IMR-90 (cell line): Measurements from ENCODE around the gene PRPSAP1. TPM values are rescaled to one million over a fixed set of nuclear protein-coding genes. Genes with fewer than 3 reads are reported as not detected.
A peak's percentile ranks its signal among the peaks of the same experiment; 100 is the strongest.

Experiments used
- ATAC-seq: fragments of 200-7000 bp; cut with Tn5 transposase; 2 replicates; pipeline ENCODE4 v1.9.1; 2020; ENCODE audit warnings: low read depth, mild to moderate bottlenecking, moderate library complexity
- BruUV-seq: library from RNA; stranded (reverse); fragments of 400-500 nt; replicated peaks from 2 replicates; lab custom pipeline; 2021; lab: Mats Ljungman, UMichigan
- CTCF ChIA-PET: fragments of 300-600 bp; formaldehyde crosslinking; extraction: SDS; loops from one replicate; lab custom pipeline; 2021; ENCODE audit warnings: antibody characterized with exemption; lab: Yijun Ruan, JAX
- POLR2A ChIA-PET: fragments of 300-600 bp; sonication (Branson Sonifier 250); formaldehyde crosslinking; loops from one replicate; lab custom pipeline; 2022; ENCODE audit warnings: antibody characterized with exemption; ENCODE audit not compliant: unreplicated experiment; lab: Charles Lee
- DNase-seq: peaks from one replicate; pipeline ENCODE4 v3.0.0; 2013
- H2AFZ ChIP-seq: replicated peaks from 2 replicates; pipeline ENCODE3; 2013; ENCODE audit warnings: low read length, mild to moderate bottlenecking; ENCODE audit not compliant: poor library complexity
- H2AK5ac ChIP-seq: 2 replicates; pipeline ENCODE4 v1.6.1; 2013; ENCODE audit warnings: low read depth, low read length, inconsistent platforms
- H2AK9ac ChIP-seq: replicated peaks from 2 replicates; pipeline ENCODE3; 2013; ENCODE audit warnings: mild to moderate bottlenecking, low read depth, low read length, moderate library complexity; ENCODE audit not compliant: poor library complexity
- H2BK120ac ChIP-seq: 2 replicates; pipeline ENCODE4 v1.6.1; 2013; ENCODE audit warnings: low read depth, low read length, inconsistent platforms
- H2BK15ac ChIP-seq: 3 replicates; pipeline ENCODE4 v1.6.1; 2013; ENCODE audit warnings: low read depth, low read length, inconsistent platforms
- H2BK20ac ChIP-seq: 2 replicates; pipeline ENCODE4 v1.6.1; 2013; ENCODE audit warnings: low read depth, mild to moderate bottlenecking, inconsistent platforms, low read length, moderate library complexity
- H2BK5ac ChIP-seq: 2 replicates; pipeline ENCODE4 v1.6.1; 2013; ENCODE audit warnings: mild to moderate bottlenecking, low read depth, low read length, inconsistent platforms; ENCODE audit not compliant: poor library complexity, severe bottlenecking
- H3K14ac ChIP-seq: replicated peaks from 2 replicates; pipeline ENCODE4 v1.6.1; 2013; ENCODE audit warnings: low read depth, low read length, inconsistent platforms
- H3K18ac ChIP-seq: 2 replicates; pipeline ENCODE4 v1.6.1; 2013; ENCODE audit warnings: low read depth, low read length, control low read depth
- H3K23ac ChIP-seq: 2 replicates; pipeline ENCODE4 v1.6.1; 2013; ENCODE audit warnings: low read depth, low read length, inconsistent platforms
- H3K27ac ChIP-seq: 2 replicates; pipeline ENCODE4 v1.5.1; 2013; ENCODE audit warnings: mild to moderate bottlenecking, control low read depth, low read length; ENCODE audit not compliant: insufficient read depth
- H3K27me3 ChIP-seq: 2 replicates; pipeline ENCODE4 v1.6.1; 2013; ENCODE audit warnings: low read length; ENCODE audit not compliant: control insufficient read depth, insufficient read depth
- H3K36me3 ChIP-seq: 2 replicates; pipeline ENCODE4 v1.6.1; 2013; ENCODE audit warnings: low read length, mixed read lengths; ENCODE audit not compliant: control insufficient read depth, insufficient read depth
- H3K4ac ChIP-seq: 2 replicates; pipeline ENCODE4 v1.6.1; 2013; ENCODE audit warnings: low read depth, low read length, inconsistent platforms
- H3K4me1 ChIP-seq: 2 replicates; pipeline ENCODE4 v1.6.1; 2013; ENCODE audit warnings: low read length, mixed read lengths; ENCODE audit not compliant: control insufficient read depth, insufficient read depth
- H3K4me2 ChIP-seq: 2 replicates; pipeline ENCODE4 v1.6.1; 2013; ENCODE audit warnings: low read depth, mild to moderate bottlenecking, control low read depth, low read length, moderate library complexity
- H3K4me3 ChIP-seq: 2 replicates; pipeline ENCODE4 v1.5.1; 2013; ENCODE audit warnings: low read depth, mild to moderate bottlenecking, control low read depth, low read length, moderate library complexity; ENCODE audit not compliant: insufficient read depth
- H3K56ac ChIP-seq: 2 replicates; pipeline ENCODE4 v1.6.1; 2013; ENCODE audit warnings: low read length, inconsistent platforms; ENCODE audit not compliant: insufficient read depth; ENCODE audit errors: extremely low read depth
- H3K79me1 ChIP-seq, 2 experiments: 2 replicates each; pipeline ENCODE4 v1.6.1; 2013; ENCODE audit warnings: low read length in 2 of 2, inconsistent platforms in 1 of 2, low read depth in 1 of 2
- H3K9ac ChIP-seq: 2 replicates; pipeline ENCODE4 v1.6.1; 2013; ENCODE audit warnings: low read depth, low read length, control low read depth
- H3K9me1 ChIP-seq: 2 replicates; pipeline ENCODE4 v1.6.1; 2013; ENCODE audit warnings: low read length, inconsistent platforms; ENCODE audit not compliant: insufficient read depth
- H3K9me3 ChIP-seq: 2 replicates; pipeline ENCODE4 v1.6.1; 2013; ENCODE audit warnings: low read length; ENCODE audit not compliant: control insufficient read depth, insufficient read depth
- H4K20me1 ChIP-seq: 2 replicates; pipeline ENCODE4 v1.6.1; 2013; ENCODE audit warnings: low read length, inconsistent platforms; ENCODE audit not compliant: insufficient read depth
- H4K5ac ChIP-seq: 2 replicates; pipeline ENCODE4 v1.6.1; 2013; ENCODE audit warnings: mild to moderate bottlenecking, low read depth, low read length, control low read depth
- H4K8ac ChIP-seq, 2 experiments: 2 replicates each; pipeline ENCODE4 v1.6.1; 2013; ENCODE audit warnings: low read depth in 2 of 2, low read length in 2 of 2, control low read depth in 1 of 2, inconsistent platforms in 1 of 2
- H4K91ac ChIP-seq: 2 replicates; pipeline ENCODE4 v1.6.1; 2013; ENCODE audit warnings: low read depth, low read length, inconsistent platforms; ENCODE audit not compliant: insufficient read depth
- BHLHE40 ChIP-seq: fragments of 150-350 bp; IDR thresholded peaks from 2 replicates; pipeline ENCODE4 v1.6.1; 2016; ENCODE audit warnings: mild to moderate bottlenecking, low read depth, low read length
- CHD1 ChIP-seq: IDR thresholded peaks from 2 replicates; pipeline ENCODE4 v1.6.1; 2012; ENCODE audit warnings: low read depth, low read length, improper control_type of control experiment
- CTCF ChIP-seq: conservative IDR thresholded peaks from 2 replicates; pipeline ENCODE4 v1.5.1; 2012; ENCODE audit warnings: mild to moderate bottlenecking, low read depth, low read length, improper control_type of control experiment
- FOS ChIP-seq: fragments of 150-350 bp; IDR thresholded peaks from 2 replicates; pipeline ENCODE4 v1.6.1; 2016; ENCODE audit warnings: low read depth, low read length
- MXI1 ChIP-seq: IDR thresholded peaks from 2 replicates; pipeline ENCODE4 v1.6.1; 2012; ENCODE audit warnings: low read depth, mild to moderate bottlenecking, low read length, moderate library complexity, borderline replicate concordance
- SMC3 ChIP-seq: fragments of 150-350 bp; IDR thresholded peaks from 2 replicates; pipeline ENCODE4 v1.6.1; 2016; ENCODE audit warnings: low read depth, mild to moderate bottlenecking, antibody characterized with exemption, low read length, moderate library complexity
- WGBS, 2 experiments: methylation state at CpG; one replicate each; pipeline versions ENCODE4 v1.1.5 to v1.1.7; 2013; ENCODE audit warnings: missing lambda C conversion rate in 2 of 2; ENCODE audit not compliant: insufficient read length in 1 of 2; ENCODE audit errors: extremely low coverage in 2 of 2; 5-methylcytosine and 5-hydroxymethylcytosine counted together
- dilution Hi-C: fragments of 300-500 bp; cut with HindIII; formaldehyde crosslinking; loops from one replicate; pipeline ENCODE4 v1.14.3; 2018; ENCODE audit warnings: low sequenced_read_pairs; ENCODE audit not compliant: unreplicated experiment
- in situ Hi-C: fragments of 300-500 bp; cut with MboI; formaldehyde crosslinking; loops from 3 replicates; pipeline ENCODE4 v1.14.3; 2019; ENCODE audit warnings: low sequenced_read_pairs, inconsistent platforms, mixed read lengths
- intact Hi-C: fragments of 100-400 bp; cut with micrococcal nuclease; formaldehyde crosslinking; loops from 2 replicates; pipeline ENCODE4 v1.10.0; 2022
- polyA plus RNA-seq, 3 experiments: library from polyadenylated mRNA; depleted of rRNA; stranded (reverse); fragments of >200 nt; gene quantifications; 2 replicates each; pipeline ENCODE4 v1.2.3, GENCODE V29; 2012; ENCODE audit warnings: low replicate concordance in 1 of 3
- total RNA-seq: library from RNA; depleted of rRNA; stranded (reverse); fragments of >200 nt; gene quantifications from 2 replicates; pipeline ENCODE4 v1.2.3, GENCODE V29; 2012

PRPSAP1 gene
- total and polyA plus RNA-seq, 2 of the 4 experiments (the other 2 are of a cell fraction): 34.4 to 48.6 TPM

DNA sequence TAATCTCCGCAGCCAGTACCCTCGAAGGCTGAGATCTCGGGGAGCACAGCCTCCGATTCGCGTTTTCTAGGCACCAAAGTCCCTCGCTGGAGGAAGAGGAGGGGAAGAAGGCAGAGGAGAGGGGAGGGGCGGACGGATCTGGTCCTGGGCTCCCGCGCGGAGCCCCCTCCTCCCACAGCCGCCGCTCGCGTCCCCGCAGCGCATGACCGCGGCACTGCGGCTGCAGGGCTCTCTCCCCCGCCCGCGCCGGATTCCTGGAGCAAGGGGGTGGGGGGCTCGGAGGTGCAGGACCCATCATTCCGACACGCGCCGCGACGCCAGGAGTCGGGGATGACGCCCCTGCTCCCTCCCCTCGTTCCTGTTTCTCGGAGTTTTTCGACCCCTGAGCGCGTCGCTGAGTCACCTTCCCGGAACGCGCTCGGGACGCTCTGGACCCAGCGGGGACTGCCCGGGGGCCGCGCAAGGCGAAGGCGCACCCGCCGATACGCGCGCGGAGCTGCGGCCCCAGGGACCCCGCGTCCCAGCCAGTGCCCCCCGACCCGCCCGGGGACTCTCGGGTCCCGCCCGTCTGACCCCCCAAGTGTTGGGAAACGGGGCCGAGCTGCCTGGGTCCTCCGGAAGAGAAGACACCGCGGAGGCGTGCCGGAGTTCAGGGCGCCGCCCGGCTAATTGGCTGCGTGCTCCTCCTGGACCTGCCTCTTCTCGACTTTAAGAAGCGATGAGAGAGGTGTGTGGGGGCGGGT lies 29.3 kb upstream of the PRPSAP1 start (continued):
- TF ChIP-seq CHD1: no peak
- TF ChIP-seq SMC3: 0 out of 2 replicates have a peak, but pooled peaks have one; percentile 2

DNA sequence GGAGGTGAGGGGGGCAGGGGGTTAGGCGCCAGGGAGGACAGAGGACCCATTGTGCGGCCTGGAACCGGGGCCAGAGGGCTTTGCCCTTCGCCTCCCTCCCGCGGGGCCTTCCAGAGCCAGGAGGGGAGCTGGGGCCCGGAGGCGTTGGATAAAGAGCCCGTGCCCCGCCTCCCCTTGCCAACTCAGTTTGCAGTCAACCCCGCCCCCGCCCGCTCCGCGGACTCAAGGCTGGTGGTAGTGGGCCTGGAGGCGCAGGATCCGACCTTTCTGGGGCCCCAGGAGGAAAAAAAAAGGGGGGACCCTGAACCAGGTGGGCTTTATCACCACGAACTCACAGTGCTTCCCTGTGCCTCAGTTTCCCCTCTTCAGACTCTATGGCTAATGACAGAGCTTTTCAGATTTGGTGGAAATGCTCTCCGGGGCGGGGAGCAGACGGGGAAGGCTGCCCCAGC lies 28.7 kb upstream of the PRPSAP1 start:
- peak overlapping the region; percentile 85; the same call in 1 of the 2 replicates for H2BK20ac ChIP-seq
- H2AK5ac ChIP-seq: peak overlapping the region; percentile 96
- peak overlapping the region; percentile 83 for H2AK9ac ChIP-seq
- H4K5ac ChIP-seq: peak overlapping the region; percentile 1; the same call in 1 of the 2 replicates
- dilution Hi-C loops (no loop called here), intact Hi-C loops (no loop called here), in situ Hi-C loops (no loop called here)
- H4K8ac ChIP-seq: peak overlapping the region; percentile 95 to 97
- H3K9me1 ChIP-seq: peaks cover 9% of the 10 kb centered on the region
- peak overlapping the region; percentile 91 for H2BK15ac ChIP-seq
- no TSS peak for BruUV-seq
- peak overlapping the region; percentile 95 for H3K4ac ChIP-seq
- peak overlapping the region; percentile 89 for H2AFZ ChIP-seq
- H3K79me1 ChIP-seq: peaks cover 16 to 65% of the 10 kb centered on the region in 2 experiments
- CTCF ChIA-PET: interaction anchor here (1.8 kb wide), 1 partner anchor 12 kb away, joined by 9 read pairs; no protein-coding TSS in a partner anchor
- peak overlapping the region; percentile 60 for H3K9ac ChIP-seq
- peaks cover 16% of the 10 kb centered on the region for H4K20me1 ChIP-seq
- H3K9me3 ChIP-seq: no peaks in the 10 kb centered on the region
- no peaks in the 10 kb centered on the region for H3K27me3 ChIP-seq
- H3K4me2 ChIP-seq: peak overlapping the region; percentile 98
- H3K56ac ChIP-seq: peak overlapping the region; percentile 76
- peaks cover 14% of the 10 kb centered on the region for H3K4me1 ChIP-seq
- H2BK5ac ChIP-seq: peak overlapping the region; percentile 81
- ATAC-seq: no peak
- DNase-seq: peak; percentile 67
- POLR2A ChIA-PET: no interaction called here
- peak overlapping the region; percentile 18 for H3K18ac ChIP-seq
- peak overlapping the region; percentile 66 for H3K27ac ChIP-seq
- H2BK120ac ChIP-seq: peak overlapping the region; percentile 92; the same call in 1 of the 2 replicates
- H3K14ac ChIP-seq: peak overlapping the region; percentile 84
- peaks cover 7% of the 10 kb centered on the region for H3K36me3 ChIP-seq
- peak overlapping the region; percentile 96 for H3K23ac ChIP-seq
- TF ChIP-seq BHLHE40: no peak
- no peak for TF ChIP-seq SMC3
- TF ChIP-seq FOS: no peak
- no peak for TF ChIP-seq CHD1
- no peak for TF ChIP-seq CTCF
- no peak for TF ChIP-seq MXI1
- peak overlapping the region; percentile 96 for H4K91ac ChIP-seq
- 30% methylated on average over 2 of the region's 21 CpGs; no CpG with 5 or more reads in 1 of the 2 experiments for WGBS, 2 experiments
- peak overlapping the region; percentile 80 for H3K4me3 ChIP-seq
